ENCODE results near the gene USP6NL. TPM values are rescaled to one million over a fixed set of nuclear protein-coding genes. Genes with fewer than 3 reads are reported as not detected.

USP6NL gene
- total RNA-seq, 4 donors from 2014 or later = 19.6 to 29.4 (median 25.2) TPM

- no peak for DNase-seq (ENCODE audit: low spot score in 2 of 2)
- no peak overlapping the region for H3K4me3 ChIP-seq (ENCODE audit: low read depth, poor library complexity, severe bottlenecking)
- intact Hi-C loops (cut with DNase I; ENCODE audit: low total_unique reads) = no loop called here
- WGBS, 2 donors = 85 to 94% methylated on average over 3 of the region's 3 CpGs
- TF ChIP-seq CTCF (IDR thresholded peaks at IDR 0.05) = no peak
- no peak for TF ChIP-seq POLR2A (IDR thresholded peaks at IDR 0.05)
Observed at GRCh38 chr10:11597470-11597869, 14.0 kb downstream of the USP6NL start.

- intact Hi-C loops (cut with DNase I; ENCODE audit: low total_unique reads) = no loop called here
- WGBS, 2 donors = 22 to 28% methylated on average over 1 of the region's 1 CpG
- no peak for TF ChIP-seq CTCF (IDR thresholded peaks at IDR 0.05)
- no peak for TF ChIP-seq POLR2A (IDR thresholded peaks at IDR 0.05)
- H3K4me3 ChIP-seq (ENCODE audit: low read depth, poor library complexity, severe bottlenecking) = no peak overlapping the region
- DNase-seq (ENCODE audit: low spot score in 2 of 2) = no peak
Observed at GRCh38 chr10:11595395-11595692, 16.1 kb downstream of the USP6NL start.

GRCh38 chr10:11594589-11595394, 16.7 kb downstream of the USP6NL start:
- 89 to 90% methylated on average over 6 of the region's 6 CpGs for WGBS, 2 donors
- DNase-seq (ENCODE audit: low spot score in 2 of 2) = no peak
- H3K4me3 ChIP-seq (ENCODE audit: low read depth, poor library complexity, severe bottlenecking) = no peak overlapping the region
- TF ChIP-seq CTCF (IDR thresholded peaks at IDR 0.05) (no peak), POLR2A (IDR thresholded peaks at IDR 0.05) (no peak)
- intact Hi-C loops (cut with DNase I; ENCODE audit: low total_unique reads) = no loop called here

GRCh38 chr10:11593612-11594011, 17.8 kb downstream of the USP6NL start:
- TF ChIP-seq POLR2A (IDR thresholded peaks at IDR 0.05) (no peak), CTCF (IDR thresholded peaks at IDR 0.05) (no peak)
- no peak for DNase-seq (ENCODE audit: low spot score in 2 of 2)
- H3K4me3 ChIP-seq (ENCODE audit: low read depth, poor library complexity, severe bottlenecking) = no peak overlapping the region
- intact Hi-C loops (cut with DNase I; ENCODE audit: low total_unique reads) = no loop called here
- 84% methylated on average over 7 of the region's 7 CpGs for WGBS, 2 donors

- H3K4me3 ChIP-seq (ENCODE audit: low read depth, poor library complexity, severe bottlenecking) = no peak overlapping the region
- intact Hi-C loops (cut with DNase I; ENCODE audit: low total_unique reads) = no loop called here
- 95 to 97% methylated on average over 4 of the region's 4 CpGs for WGBS, 2 donors
- TF ChIP-seq POLR2A (IDR thresholded peaks at IDR 0.05) = no peak
- no peak for TF ChIP-seq CTCF (IDR thresholded peaks at IDR 0.05)
- DNase-seq (ENCODE audit: low spot score in 2 of 2) = no peak
Observed at GRCh38 chr10:11589738-11590137, 21.7 kb downstream of the USP6NL start.

All from lower leg skin (tissue), 4 donors.